ENCODE measurements around the gene AGGF1. TPM values are rescaled to one million over a fixed set of nuclear protein-coding genes. Genes with fewer than 3 reads are reported as not detected.

Gene AGGF1
- total and polyA plus RNA-seq, 2 experiments from 2014 or later: 24.4 to 27.5 TPM

GRCh38 chr5:77074745-77075144, 44.5 kb downstream of the AGGF1 start:
- H2AFZ ChIP-seq: no peak overlapping the region
- H3K4me3 ChIP-seq: no peak overlapping the region
- Mint-ChIP-seq H3K9me3 (no peaks in the 10 kb centered on the region; the same call in 2 of the 3 replicates), H3K36me3 (ENCODE audit: low read depth) (no peaks in the 10 kb centered on the region), H3K27ac (no peak overlapping the region), H3K27me3 (ENCODE audit: insufficient read depth, low read depth, poor library complexity) (peaks cover 4% of the 10 kb centered on the region), H3K4me3 (no peak overlapping the region), H3K4me1 (peaks cover 8% of the 10 kb centered on the region; the same call in 2 of the 3 replicates)
- H3K4me2 ChIP-seq: no peak overlapping the region
- H3F3A ChIP-seq (replicated peaks; ENCODE audit: low read depth): no peaks in the 10 kb centered on the region
- no peak for TF ChIP-seq STAT1 (IDR thresholded peaks at IDR 0.05; ENCODE audit: unreplicated experiment)
- no peak for TF ChIP-seq POLR2AphosphoS5 (IDR thresholded peaks at IDR 0.05; ENCODE audit: low read depth)
- peaks cover 4% of the 10 kb centered on the region; the same call in 1 of the 2 replicates for H3K79me2 ChIP-seq (replicated peaks; ENCODE audit: insufficient read depth)
- no peak overlapping the region for H3K27ac ChIP-seq (ENCODE audit: low read depth)
- DNase-seq (ENCODE audit: low spot score): no peak
- peaks cover 3% of the 10 kb centered on the region for H4K20me1 ChIP-seq (replicated peaks; ENCODE audit: insufficient read depth)
- H3K27me3 ChIP-seq (ENCODE audit: insufficient read depth): 0 out of 2 replicates have a peak, but pooled peaks cover 8% of the 10 kb centered on the region
- no peak for ATAC-seq
- H3K4me1 ChIP-seq (ENCODE audit: insufficient read depth): peaks cover 5% of the 10 kb centered on the region; the same call in 1 of the 2 replicates
- no peaks in the 10 kb centered on the region for H3K36me3 ChIP-seq (ENCODE audit: insufficient read depth)
- no peaks in the 10 kb centered on the region for H3K9me2 ChIP-seq (ENCODE audit: insufficient read depth)

- Histone ChIP-seq H2AFZ (peak overlapping the region; percentile 85), H3K79me2 (replicated peaks; ENCODE audit: insufficient read depth) (peaks cover 11% of the 10 kb centered on the region; the same call in 1 of the 2 replicates), H4K20me1 (replicated peaks; ENCODE audit: insufficient read depth) (peaks cover 3% of the 10 kb centered on the region), H3K4me1 (ENCODE audit: insufficient read depth) (peaks cover 5% of the 10 kb centered on the region; the same call in 1 of the 2 replicates), H3K9me2 (ENCODE audit: insufficient read depth) (no peaks in the 10 kb centered on the region), H3K27me3 (ENCODE audit: insufficient read depth) (0 out of 2 replicates have a peak, but pooled peaks cover 8% of the 10 kb centered on the region), H3F3A (replicated peaks; ENCODE audit: low read depth) (no peaks in the 10 kb centered on the region), H3K36me3 (ENCODE audit: insufficient read depth) (no peaks in the 10 kb centered on the region), H3K4me2 (peak overlapping the region; percentile 71), H3K4me3 (peak overlapping the region; percentile 65), H3K27ac (ENCODE audit: low read depth) (no peak overlapping the region)
- Mint-ChIP-seq H3K27ac (no peak overlapping the region), H3K4me3 (peak overlapping the region; percentile 70), H3K4me1 (peaks cover 8% of the 10 kb centered on the region; the same call in 2 of the 3 replicates), H3K9me3 (no peaks in the 10 kb centered on the region; the same call in 2 of the 3 replicates), H3K27me3 (ENCODE audit: insufficient read depth, low read depth, poor library complexity) (peaks cover 8% of the 10 kb centered on the region), H3K36me3 (ENCODE audit: low read depth) (peaks cover 7% of the 10 kb centered on the region)
- DNase-seq (ENCODE audit: low spot score) (peak; percentile 87), ATAC-seq (peak; percentile 89)
- TF ChIP-seq NANOG (IDR thresholded peaks at IDR 0.05; ENCODE audit: borderline replicate concordance) (no peak), CTCF (conservative IDR thresholded peaks at IDR 0.05; ENCODE audit: low read depth in 2 of 2) (peak; percentile 67 to 74), ZNF462 (CRISPR knock-in tag; IDR thresholded peaks at IDR 0.05) (no peak), POLR2AphosphoS5 (IDR thresholded peaks at IDR 0.05; ENCODE audit: low read depth) (no peak), JUNB (IDR thresholded peaks at IDR 0.05; ENCODE audit: unreplicated experiment) (no peak), CREB1 (CRISPR knock-in tag; IDR thresholded peaks at IDR 0.05; ENCODE audit: low read depth) (peak; percentile 65), EZH2phosphoT487 (IDR thresholded peaks at IDR 0.05; ENCODE audit: unreplicated experiment) (no peak), STAT1 (IDR thresholded peaks at IDR 0.05; ENCODE audit: unreplicated experiment) (no peak), ETS1 (IDR thresholded peaks at IDR 0.05) (no peak), ZNF114 (CRISPR knock-in tag; IDR thresholded peaks at IDR 0.05) (no peak)
Measured at GRCh38 chr5:77076961-77077828, 47.0 kb downstream of the AGGF1 start.
